Activated T-cell treated with anti-CD3 and anti-CD28 coated beads for 4 hours (primary cell): ENCODE measurements around the gene IGF2R.
"Not testable (repeated sequence)": the region's sequence is repeated elsewhere in the genome, so short reads cannot be mapped to it uniquely, and the experiment has no call there.

Experiments
- DNase-seq: peaks from one replicate; pipeline ENCODE4 v3.0.0-alpha.2; 2020

The IGF2R gene

DNA sequence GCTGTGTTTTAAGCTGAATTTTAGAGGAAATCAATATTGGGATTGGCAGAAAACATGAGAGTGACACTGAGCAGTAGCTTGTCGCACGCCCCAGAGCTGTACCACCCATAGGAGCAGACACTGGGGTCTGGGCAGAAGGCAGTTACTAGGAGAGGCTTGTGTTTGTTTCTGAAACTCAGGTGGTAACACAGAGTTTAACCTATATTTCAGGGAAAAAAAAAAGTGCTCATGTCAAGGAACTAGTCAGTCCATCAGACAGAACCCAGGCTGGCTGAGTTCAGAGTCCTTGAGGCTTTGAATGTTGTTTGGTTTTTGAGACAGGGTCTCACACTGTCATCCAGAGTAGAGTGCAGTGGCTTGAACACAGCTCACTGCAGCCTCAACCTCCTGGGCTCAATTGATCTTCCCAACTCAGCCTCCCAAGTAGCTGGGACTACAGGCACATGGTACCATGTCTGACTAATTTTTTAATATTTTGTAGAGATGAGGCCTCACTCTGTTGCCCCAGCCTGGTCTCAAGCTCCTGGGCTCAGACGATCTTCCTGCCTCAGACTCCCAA is 159.3 kb downstream of the IGF2R start:
- DNase-seq, result no peak

GRCh38 chr6:160128879-160129516 is 160.1 kb downstream of the IGF2R start:
- no peak for DNase-seq

DNA sequence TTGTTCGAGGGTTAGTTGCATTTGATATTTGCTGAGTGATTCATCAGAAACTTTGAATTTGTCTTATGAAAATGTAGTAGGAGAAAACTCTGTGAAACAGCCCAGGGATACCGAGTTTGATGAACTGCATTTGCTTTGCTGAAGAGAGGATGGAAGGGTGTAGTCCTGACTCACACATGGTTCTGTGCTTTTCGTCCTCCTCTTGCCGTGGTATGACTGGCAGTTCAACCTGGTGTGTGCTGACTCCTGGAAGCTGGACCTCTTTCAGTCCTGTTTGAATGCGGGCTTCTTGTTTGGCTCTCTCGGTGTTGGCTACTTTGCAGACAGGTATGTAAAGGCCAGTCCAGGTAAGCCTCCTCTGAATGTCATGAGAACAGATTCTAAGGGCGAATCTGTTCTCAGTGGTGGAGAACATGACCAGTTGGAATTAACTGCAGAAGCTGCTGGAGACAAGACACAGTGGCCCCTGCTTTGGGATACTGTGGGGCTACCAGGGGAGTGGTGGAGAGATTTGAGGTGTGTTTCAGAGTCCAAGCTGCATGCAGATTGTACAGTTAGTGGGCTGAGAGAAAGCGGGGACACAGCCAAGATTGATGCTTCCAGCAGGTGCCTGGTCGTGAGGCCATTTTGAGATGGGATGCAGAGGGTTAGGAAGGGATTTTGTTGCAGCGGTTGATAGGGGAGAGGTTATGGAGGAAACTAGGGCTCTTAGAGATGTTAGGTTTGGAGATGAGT is 161.2 kb downstream of the IGF2R start:
- DNase-seq, result no peak

DNA sequence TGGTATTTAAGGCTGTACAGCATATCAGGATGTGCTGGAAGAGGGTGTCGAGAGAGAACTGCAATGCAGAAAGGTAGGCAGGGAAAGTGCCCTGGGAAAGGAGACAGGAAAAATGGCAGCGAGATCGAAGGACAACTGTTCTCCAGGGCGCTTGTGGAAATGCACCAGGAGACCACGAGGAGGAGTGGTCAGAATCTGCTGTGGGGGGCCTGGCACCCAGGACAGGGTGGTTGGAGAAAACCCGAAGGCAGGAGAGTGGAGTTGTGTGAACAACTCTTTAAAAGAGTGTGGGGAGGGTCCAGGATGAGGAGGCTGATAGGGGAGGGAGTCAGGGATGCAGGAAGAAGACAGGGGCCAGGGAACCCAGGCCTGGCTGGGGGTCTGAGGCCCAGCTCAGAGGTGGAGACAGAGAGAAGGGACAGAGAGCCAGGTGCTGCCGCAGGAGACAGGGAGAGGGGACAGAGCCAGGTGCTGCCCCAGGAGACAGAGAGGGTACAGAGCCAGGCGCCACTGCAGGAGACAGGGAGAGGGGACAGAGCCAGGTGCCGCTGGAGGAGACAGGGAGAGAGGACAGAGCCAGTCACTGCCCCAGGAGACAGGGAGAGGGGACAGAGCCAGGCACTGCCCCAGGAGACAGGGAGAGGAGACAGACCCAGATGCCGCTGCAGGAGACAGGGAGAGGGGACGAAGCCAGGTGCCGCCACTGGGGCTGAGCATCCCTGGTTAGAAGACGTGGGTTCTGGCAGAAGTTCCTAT is 162.0 kb downstream of the IGF2R start:
- DNase-seq, result no peak

- DNase-seq, result no peak
Measured at GRCh38 chr6:160131636-160132296, 162.9 kb downstream of the IGF2R start.

GRCh38 chr6:160132297-160132637 is 163.4 kb downstream of the IGF2R start:
- no peak for DNase-seq

- DNase-seq, result no peak
Measured at GRCh38 chr6:160132776-160133338, 164.0 kb downstream of the IGF2R start.

GRCh38 chr6:160133441-160134336 is 164.8 kb downstream of the IGF2R start:
- DNase-seq, result no peak

DNA sequence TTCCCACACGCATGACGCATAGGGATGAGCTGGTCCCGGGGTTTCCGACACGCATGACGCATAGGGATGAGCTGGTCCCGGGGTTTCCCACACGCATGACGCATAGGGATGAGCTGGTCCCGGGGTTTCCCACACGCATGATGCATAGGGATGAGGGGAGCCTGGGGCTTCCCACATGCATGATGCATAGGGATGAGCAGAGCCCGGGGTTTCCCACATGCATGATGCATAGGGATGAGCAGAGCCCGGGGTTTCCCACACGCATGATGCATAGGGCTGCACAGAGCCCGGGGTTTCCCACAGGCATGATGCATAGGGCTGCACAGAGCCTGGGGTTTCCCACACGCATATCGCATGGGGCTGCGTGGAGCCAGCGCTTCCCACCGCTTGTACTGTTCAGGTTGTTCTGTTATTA is 165.5 kb downstream of the IGF2R start:
- DNase-seq, result not testable (repeated sequence)

- DNase-seq, result no peak
Measured at GRCh38 chr6:160134779-160135547, 166.1 kb downstream of the IGF2R start.

DNA sequence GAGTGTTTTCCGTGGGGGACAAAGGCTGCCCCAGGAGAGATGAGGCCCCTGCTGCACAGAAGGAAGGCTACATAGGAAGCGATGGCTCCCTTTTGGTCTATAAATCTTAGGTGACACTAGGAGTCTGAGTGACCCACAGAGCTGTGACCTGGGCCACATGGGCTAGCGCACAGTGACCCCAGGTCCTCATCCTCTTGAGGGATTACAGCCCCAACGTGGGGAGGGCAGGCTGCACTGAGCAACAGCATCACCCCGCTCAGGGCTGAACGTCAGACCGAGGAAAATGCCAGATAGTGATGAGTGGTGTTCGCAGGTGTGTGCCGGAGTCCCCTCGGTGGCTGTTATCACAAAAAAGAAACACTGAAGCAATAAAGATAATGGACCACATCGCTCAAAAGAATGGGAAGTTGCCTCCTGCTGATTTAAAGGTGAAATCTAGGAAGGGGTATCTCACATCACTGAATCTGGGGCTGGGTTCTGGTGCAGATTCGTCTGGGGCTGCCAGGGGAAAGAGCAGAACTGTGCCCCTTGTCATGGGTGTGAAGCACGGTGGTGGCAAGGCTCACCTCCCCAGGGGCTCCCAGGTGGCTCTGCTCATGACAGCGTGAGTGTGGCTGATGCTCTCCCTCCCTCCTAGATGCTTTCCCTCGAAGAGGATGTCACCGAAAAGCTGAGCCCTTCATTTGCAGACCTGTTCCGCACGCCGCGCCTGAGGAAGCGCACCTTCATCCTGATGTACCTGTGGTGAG is 167.2 kb downstream of the IGF2R start:
- DNase-seq, result no peak

- no peak for DNase-seq
Measured at GRCh38 chr6:160137130-160137988, 168.5 kb downstream of the IGF2R start.

DNA sequence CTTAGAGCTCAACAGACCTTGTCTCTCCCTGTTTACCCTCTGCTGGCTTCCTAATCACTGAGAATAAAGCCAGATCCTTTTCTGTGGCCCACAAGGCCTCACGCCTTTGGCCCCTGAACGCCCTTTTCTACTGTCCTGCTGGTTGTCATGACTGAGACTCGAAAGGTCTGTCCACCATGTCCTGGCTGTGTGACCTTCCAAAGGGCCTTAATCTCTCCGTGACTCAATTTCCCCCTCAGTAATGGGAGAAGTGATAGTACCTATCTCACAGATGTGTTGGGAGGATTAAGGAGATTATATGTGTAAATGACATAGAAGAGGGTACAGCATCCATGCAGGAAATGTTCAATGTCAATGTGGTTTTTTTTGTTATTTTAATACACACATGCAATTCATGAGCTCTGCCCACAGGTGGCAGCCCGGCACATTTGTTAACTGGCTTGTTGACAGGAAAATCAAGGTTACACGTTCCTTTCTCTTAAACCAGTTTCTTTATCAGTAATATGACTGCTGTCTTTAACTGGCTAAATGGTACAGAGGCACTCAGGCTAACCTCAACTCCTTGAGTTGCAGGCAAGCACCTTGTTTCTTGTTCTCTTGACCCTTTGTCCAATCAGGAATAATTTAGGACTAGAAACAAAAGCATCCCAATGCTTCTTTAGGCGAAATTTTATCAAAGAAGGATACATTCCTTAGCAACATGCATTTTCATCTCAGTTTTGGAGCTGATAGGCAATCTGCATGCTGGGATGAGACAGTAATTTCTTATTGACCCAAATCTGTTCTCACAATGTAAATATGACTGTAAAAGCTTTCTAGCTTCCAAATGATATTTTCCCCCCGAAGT is 169.3 kb downstream of the IGF2R start:
- peak; percentile 48 for DNase-seq

- no peak for DNase-seq
Measured at GRCh38 chr6:160138839-160139419, 170.0 kb downstream of the IGF2R start.

DNA sequence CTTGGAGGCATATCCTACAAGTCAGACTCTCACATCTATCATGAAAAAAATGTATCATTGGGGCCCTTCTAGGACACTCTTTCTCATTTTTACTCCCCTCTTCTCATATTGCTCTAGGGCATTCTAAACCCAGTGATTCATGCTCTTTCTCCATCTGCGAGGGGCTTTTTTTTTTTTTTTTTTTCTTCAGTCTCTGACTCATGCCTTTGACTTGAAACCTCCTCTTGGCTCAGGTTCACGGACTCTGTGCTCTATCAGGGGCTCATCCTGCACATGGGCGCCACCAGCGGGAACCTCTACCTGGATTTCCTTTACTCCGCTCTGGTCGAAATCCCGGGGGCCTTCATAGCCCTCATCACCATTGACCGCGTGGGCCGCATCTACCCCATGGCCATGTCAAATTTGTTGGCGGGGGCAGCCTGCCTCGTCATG is 170.6 kb downstream of the IGF2R start:
- DNase-seq, result no peak

DNA sequence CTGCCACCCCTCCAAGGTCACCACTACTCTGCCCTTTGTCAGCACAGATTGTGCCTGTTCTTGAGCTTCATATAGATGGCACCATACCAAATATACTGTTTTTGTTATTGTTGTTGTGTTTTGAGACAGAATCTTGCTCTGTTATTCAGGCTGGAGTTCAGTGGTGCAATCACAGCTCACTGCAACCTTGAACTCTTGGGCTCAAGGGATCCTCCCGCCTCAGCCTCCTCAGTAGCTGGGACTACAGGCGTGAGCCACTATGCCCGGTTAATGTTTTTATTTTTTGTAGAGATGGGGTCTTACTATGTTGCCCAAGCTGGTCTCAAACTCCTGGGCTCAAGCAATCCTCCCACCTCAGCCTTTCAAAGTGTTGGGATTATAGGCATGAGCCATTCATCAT is 171.6 kb downstream of the IGF2R start:
- DNase-seq, result not testable (repeated sequence)

- DNase-seq, result no peak
Measured at GRCh38 chr6:160141001-160141726, 172.3 kb downstream of the IGF2R start.
